Measurements from ENCODE around the gene CCDC195. TPM values are rescaled to one million over a fixed set of nuclear protein-coding genes. Genes with fewer than 3 reads are reported as not detected.

The CCDC195 gene
- total RNA-seq, result not detected
- long read RNA-seq, result 0 reads

- Histone ChIP-seq H3K27me3 (no peaks in the 10 kb centered on the region), H3K4me1 (peaks cover 0 to 12% (median 0%) of the 10 kb centered on the region in 4 donors), H3K27ac (no peak within 1 kb of the TSS), H3K9me3 (no peaks in the 10 kb centered on the region), H3K4me3 (no peak within 1 kb of the TSS), H3K36me3 (no peaks in the 10 kb centered on the region)
- WGBS (ENCODE audit: insufficient coverage, low coverage, low lambda C conversion rate, missing lambda C conversion rate), result 78% methylated on average over 4 of the region's 5 CpGs
- DNase-seq (no peak), ATAC-seq (no peak)
- no peak for TF ChIP-seq CTCF (IDR thresholded peaks at IDR 0.05)
- no peak for TF ChIP-seq POLR2A (IDR thresholded peaks at IDR 0.05)
- intact Hi-C loops (cut with DNase I), result no loop called here
Observed at GRCh38 chr2:224716201-224716600, at the start of gene CCDC195. Gene CCDC195, minus strand, starts transcription at chr2:224716365. Its CDS starts 0 bp downstream, at chr2:224716365.

GRCh38 chr2:224764565-224765236 is 48.5 kb upstream of the CCDC195 start:
- intact Hi-C loops (cut with DNase I), result no loop called here
- Histone ChIP-seq H3K4me1 (no peaks in the 10 kb centered on the region), H3K27me3 (no peaks in the 10 kb centered on the region), H3K9me3 (no peaks in the 10 kb centered on the region), H3K27ac (no peak overlapping the region), H3K4me3 (no peak overlapping the region), H3K36me3 (no peaks in the 10 kb centered on the region)
- TF ChIP-seq POLR2A (IDR thresholded peaks at IDR 0.05) (no peak), CTCF (IDR thresholded peaks at IDR 0.05) (no peak)
- WGBS (ENCODE audit: insufficient coverage, low coverage, low lambda C conversion rate, missing lambda C conversion rate), result 89% methylated on average over 2 of the region's 2 CpGs
- DNase-seq (no peak), ATAC-seq (no peak)

- Histone ChIP-seq H3K4me1 (no peaks in the 10 kb centered on the region), H3K4me3 (no peak overlapping the region), H3K27ac (no peak overlapping the region), H3K36me3 (no peaks in the 10 kb centered on the region), H3K9me3 (no peaks in the 10 kb centered on the region), H3K27me3 (no peaks in the 10 kb centered on the region)
- intact Hi-C loops (cut with DNase I), result no loop called here
- no peak for TF ChIP-seq CTCF (IDR thresholded peaks at IDR 0.05)
- no peak for TF ChIP-seq POLR2A (IDR thresholded peaks at IDR 0.05)
- DNase-seq, result no peak
- 64% methylated on average over 2 of the region's 3 CpGs for WGBS (ENCODE audit: insufficient coverage, low coverage, low lambda C conversion rate, missing lambda C conversion rate)
- no peak for ATAC-seq
Observed at GRCh38 chr2:224757934-224758548, 41.9 kb upstream of the CCDC195 start.

- intact Hi-C loops (cut with DNase I), result no loop called here
- Histone ChIP-seq H3K4me1 (no peaks in the 10 kb centered on the region), H3K36me3 (no peaks in the 10 kb centered on the region), H3K27me3 (no peaks in the 10 kb centered on the region), H3K9me3 (no peaks in the 10 kb centered on the region), H3K4me3 (no peak overlapping the region), H3K27ac (no peak overlapping the region)
- DNase-seq (no peak), ATAC-seq (no peak)
- TF ChIP-seq POLR2A (IDR thresholded peaks at IDR 0.05) (no peak), CTCF (IDR thresholded peaks at IDR 0.05) (no peak)
- WGBS (ENCODE audit: insufficient coverage, low coverage, low lambda C conversion rate, missing lambda C conversion rate), result 46% methylated on average over 1 of the region's 1 CpG
Observed at GRCh38 chr2:224753743-224754540, 37.8 kb upstream of the CCDC195 start.

All from right lobe of liver (tissue), 6 donors.